OCI-M1 (cell line): ENCODE data around the gene PES1.
"Not testable (repeated sequence)": the region's sequence is repeated elsewhere in the genome, so short reads cannot be mapped to it uniquely, and the experiment has no call there.

Experiments used
- DNase-seq: peaks from one replicate; lab custom pipeline; 2025; lab: John Stamatoyannopoulos, UW

Gene PES1

GRCh38 chr22:30607939-30608338, 16.2 kb upstream of the PES1 start:
- DNase-seq, result no peak

GRCh38 chr22:30607300-30607930, 15.7 kb upstream of the PES1 start:
- no peak for DNase-seq

- no peak for DNase-seq
These were observed 15.0 kb upstream of the PES1 start, which contains the start of gene TCN2 for GRCh38 chr22:30606455-30607299. Gene TCN2, plus strand, starts transcription at chr22:30607174. Its CDS starts 158 bp downstream, at chr22:30607332.

- DNase-seq, result peak; percentile 84
These were observed 13.9 kb upstream of the PES1 start for GRCh38 chr22:30605449-30606110.

- DNase-seq, result no peak
These were observed 13.0 kb upstream of the PES1 start for GRCh38 chr22:30604723-30605122.

GRCh38 chr22:30603801-30604200, 12.1 kb upstream of the PES1 start:
- no peak for DNase-seq

GRCh38 chr22:30602049-30602448, 10.3 kb upstream of the PES1 start:
- DNase-seq, result peak; percentile 66

- no peak for DNase-seq
These were observed 9.8 kb upstream of the PES1 start for GRCh38 chr22:30601464-30601863.

- no peak for DNase-seq
These were observed 9.2 kb upstream of the PES1 start for GRCh38 chr22:30600921-30601320.

GRCh38 chr22:30598986-30599385, 7.3 kb upstream of the PES1 start:
- DNase-seq, result no peak

GRCh38 chr22:30596886-30597285, 5.2 kb upstream of the PES1 start:
- DNase-seq, result no peak

- DNase-seq, result no peak
These were observed 4.5 kb upstream of the PES1 start for GRCh38 chr22:30596199-30596598.

- DNase-seq, result not testable (repeated sequence)
These were observed 627 bp upstream of the PES1 start for GRCh38 chr22:30592360-30592713.

GRCh38 chr22:30591191-30591587, 521 bp downstream of the PES1 start:
- peak; percentile 19 for DNase-seq

- DNase-seq, result no peak
These were observed 5.3 kb downstream of the PES1 start for GRCh38 chr22:30586414-30586813.

- DNase-seq, result no peak
These were observed 7.3 kb downstream of the PES1 start for GRCh38 chr22:30584441-30584840.

- no peak for DNase-seq
These were observed 8.7 kb downstream of the PES1 start for GRCh38 chr22:30582788-30583545.

GRCh38 chr22:30582051-30582450, 9.7 kb downstream of the PES1 start:
- DNase-seq, result no peak

- no peak for DNase-seq
These were observed 10.8 kb downstream of the PES1 start for GRCh38 chr22:30580896-30581295.

GRCh38 chr22:30578481-30578880, 13.2 kb downstream of the PES1 start:
- DNase-seq, result no peak

GRCh38 chr22:30575859-30576258, 15.9 kb downstream of the PES1 start:
- DNase-seq, result no peak

GRCh38 chr22:30574997-30575671, 16.6 kb downstream of the PES1 start:
- no peak for DNase-seq
